Activated CD8-positive, alpha-beta memory T cell treated with anti-CD3 and anti-CD28 coated beads for 36 hours (primary cell): ENCODE data around the gene METAP2. TPM values are rescaled to one million over a fixed set of nuclear protein-coding genes. Genes with fewer than 3 reads are reported as not detected.
"Not testable (repeated sequence)": the region's sequence is repeated elsewhere in the genome, so short reads cannot be mapped to it uniquely, and the experiment has no call there.

Source experiments
- CTCF ChIA-PET: fragments of 350-600 bp; sonication (Branson Sonifier 250); formaldehyde crosslinking; loops from one replicate; lab custom pipeline; 2021; ENCODE audit warnings: antibody characterized with exemption; lab: Charles Lee
- POLR2A ChIA-PET: fragments of 350-600 bp; sonication (Branson Sonifier 250); formaldehyde crosslinking; loops from one replicate; lab custom pipeline; 2021; ENCODE audit warnings: antibody characterized with exemption; lab: Charles Lee
- total RNA-seq, 2 experiments: library from RNA; stranded (reverse); gene quantifications; one replicate each; pipeline ENCODE4 v1.2.3, GENCODE V29; 2021

METAP2 gene
- total RNA-seq, result 100 to 1,000 TPM; 117 to 122 TPM

DNA sequence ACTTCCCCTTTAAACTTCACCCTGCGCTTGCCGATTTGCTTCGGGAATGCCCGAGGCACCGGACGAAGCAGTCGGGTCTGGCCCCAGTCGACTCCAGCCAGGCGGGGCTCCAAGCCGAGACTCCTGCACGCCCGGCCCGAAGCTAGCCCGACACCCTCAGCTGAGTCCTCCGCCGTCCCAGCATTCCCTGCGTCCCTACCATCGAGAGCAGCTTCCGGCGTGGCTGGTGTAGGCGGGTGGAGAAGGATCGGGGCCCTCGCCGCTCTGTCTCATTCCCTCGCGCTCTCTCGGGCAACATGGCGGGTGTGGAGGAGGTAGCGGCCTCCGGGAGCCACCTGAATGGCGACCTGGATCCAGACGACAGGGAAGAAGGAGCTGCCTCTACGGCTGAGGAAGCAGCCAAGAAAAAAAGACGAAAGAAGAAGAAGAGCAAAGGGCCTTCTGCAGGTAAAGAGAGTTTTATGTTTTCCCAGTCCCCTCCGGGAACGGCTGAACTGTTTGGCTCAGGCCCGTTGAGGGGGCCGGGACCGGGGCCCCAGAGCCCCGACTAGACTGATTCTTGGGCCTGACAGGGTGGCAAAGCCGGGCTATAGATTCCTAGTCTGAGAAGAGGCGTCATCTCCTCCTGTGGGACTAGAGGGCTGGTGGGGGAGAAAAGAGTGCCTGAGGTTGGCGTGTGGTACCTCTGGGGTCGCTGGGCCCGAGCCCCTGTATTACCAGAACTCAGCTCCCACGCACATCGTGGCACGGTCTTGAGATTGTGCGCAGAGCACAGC is at the start of gene METAP2:
Gene METAP2, plus strand, starts transcription at position 269 of the 776 bp plus-strand sequence. Its CDS starts 28 bp downstream, at position 297.
- ChIA-PET POLR2A (interaction anchor here (0.6 to 1.6 kb wide), 8 partner anchors 26 to 561 kb away, joined by 3 to 9 read pairs (median 4); partner anchors contain the start of genes FGD6, LTA4H and VEZT), CTCF (interaction anchor here (1.0 to 1.6 kb wide), 4 partner anchors 60 to 471 kb away, joined by 3 to 4 read pairs (median 4); partner anchors contain the start of genes FGD6, NDUFA12, NR2C1 and VEZT)

DNA sequence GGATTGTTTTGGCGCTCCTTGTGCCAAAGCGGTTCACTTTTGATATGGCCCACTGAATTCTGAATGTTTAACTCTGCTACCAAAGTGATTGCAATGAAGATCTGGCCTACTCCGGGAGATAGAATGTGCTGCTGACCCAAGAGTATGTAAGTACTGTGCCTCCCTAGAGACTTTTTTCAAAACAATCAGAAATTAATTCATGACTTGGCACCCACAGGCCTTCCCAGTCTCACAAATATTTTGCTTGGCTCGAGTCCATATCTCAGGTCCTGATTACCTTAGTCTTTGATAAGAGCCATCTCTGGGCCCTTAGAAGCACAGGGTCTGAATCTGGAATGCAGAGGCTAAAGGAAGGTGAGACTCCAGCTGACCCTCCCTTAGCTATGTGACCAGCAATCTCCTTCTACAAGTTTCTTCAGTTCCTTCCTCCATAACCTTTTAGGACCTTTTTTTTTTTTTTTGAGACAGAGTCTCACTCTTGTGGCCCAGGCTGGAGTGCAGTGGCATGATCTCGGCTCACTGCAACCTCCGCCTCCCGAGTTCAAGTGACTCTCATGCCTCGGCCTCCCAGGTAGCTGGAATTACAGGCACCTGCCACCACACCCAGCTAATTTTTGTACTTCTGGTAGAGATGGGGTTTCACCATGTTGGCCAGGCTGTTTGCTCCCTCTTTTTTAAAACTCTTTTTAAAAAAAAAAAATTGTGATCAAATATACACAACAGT is 49.5 kb upstream of the METAP2 start:
- CTCF ChIA-PET, result no interaction called here
- POLR2A ChIA-PET, result no interaction called here

DNA sequence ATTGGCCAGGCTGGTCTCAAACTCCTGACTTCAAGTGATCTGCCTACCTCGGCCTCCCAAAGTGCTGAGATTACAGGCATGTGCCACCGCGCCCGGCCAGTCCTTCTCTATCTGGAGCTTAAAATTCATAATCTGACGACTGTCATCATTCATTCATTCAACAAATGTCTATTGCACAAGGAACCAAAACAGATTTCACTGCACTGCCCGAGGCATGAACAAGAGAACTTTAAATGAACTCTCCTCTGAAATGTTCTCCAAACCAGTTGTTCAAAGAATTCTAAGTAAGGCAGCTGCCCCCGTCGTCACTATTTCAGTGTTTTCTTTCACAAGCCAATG is 44.8 kb upstream of the METAP2 start:
- CTCF ChIA-PET, result no interaction called here
- POLR2A ChIA-PET, result no interaction called here

DNA sequence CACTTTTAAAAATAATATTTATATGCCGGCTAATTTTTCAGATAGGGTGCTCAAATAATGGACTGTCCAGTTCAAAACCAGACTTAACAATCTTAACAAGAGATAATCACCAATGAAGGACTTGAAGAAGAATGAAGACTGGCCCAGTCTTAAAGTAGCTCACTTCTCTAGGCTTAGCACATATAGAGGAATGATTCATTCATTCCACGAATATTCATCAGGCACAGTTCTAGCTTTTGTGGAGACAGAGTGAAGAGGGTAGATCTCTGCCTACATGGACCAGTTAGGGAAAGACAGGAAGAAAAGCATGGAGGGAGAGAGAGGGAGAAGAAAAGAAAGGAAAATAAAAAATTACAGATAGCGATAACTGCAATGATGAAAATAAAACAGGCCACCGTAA is 42.8 kb upstream of the METAP2 start:
- POLR2A ChIA-PET, result no interaction called here
- CTCF ChIA-PET, result no interaction called here

DNA sequence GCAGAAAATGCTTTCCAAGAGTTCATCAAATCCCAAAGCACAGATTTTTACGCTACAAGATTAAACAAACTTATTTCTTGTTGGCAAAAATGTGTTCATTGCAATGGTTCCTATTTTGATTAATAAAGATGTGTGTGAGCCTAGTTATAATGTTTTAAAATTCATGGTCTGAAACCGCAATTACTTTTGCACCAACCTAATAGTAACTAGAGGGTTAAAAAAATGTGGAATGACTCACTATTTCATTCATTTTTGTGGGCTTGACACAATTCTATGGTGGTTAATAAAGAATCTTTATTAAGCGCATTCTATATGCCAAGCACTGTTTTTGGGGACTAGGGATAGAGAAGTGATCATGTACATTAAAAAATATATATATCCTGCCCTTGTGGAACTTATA is 38.6 kb upstream of the METAP2 start:
- POLR2A ChIA-PET, result no interaction called here
- CTCF ChIA-PET, result no interaction called here

DNA sequence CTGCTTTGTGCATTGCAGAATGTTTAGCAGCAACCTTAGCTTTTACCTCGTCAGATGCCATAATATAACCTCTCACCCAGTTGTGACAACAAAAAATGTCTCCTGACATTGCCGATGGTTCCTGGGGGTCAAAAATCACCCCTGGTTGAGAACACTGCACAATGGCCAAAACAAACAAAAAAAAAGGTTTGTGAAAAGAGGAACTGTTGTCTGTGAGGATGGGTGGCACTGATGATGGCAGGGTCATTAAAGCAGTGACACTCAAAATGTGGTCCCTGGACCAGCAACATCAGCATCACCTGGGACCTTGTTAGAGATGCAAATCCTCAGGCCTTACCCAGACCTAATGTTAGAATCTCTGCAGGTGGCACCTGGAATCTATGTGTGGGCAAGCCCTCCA is 36.4 kb upstream of the METAP2 start:
- ChIA-PET POLR2A (no interaction called here), CTCF (no interaction called here)

DNA sequence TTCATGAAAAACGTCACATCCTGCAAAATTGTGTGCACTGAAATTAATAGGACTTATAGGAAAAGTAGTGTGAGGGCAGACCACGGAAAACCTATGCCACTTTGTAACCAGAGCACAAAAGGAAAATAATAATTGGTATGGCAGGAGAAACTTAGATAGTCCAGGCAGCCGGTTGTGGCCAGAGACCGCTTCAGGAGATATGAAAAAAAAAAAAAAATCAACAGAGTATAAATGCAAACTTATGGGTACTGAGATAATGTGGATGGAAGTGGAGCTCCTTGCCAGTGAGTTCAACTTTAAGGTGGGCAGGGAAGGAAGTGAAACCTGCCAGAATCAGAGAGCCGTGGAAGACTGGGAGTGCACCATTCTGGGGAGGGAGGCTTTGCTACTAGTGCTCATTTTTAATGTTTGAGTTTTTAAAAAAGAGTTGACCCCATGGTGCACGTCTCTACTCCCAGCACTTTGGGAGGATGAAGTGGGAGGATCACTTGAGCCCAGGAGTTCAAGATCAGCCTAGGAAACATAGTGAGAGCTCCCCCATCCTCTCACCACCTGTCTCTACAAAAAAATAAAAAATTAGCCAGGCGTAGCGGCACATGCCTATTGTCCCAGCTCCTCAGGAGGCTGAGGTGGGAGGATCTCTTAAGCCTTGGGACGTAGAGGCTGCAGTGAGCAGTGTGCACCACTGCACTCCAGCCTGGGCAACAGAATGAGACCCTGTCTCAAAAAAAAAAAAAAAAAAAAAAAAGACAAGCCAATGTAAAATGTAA is 34.3 kb upstream of the METAP2 start:
- POLR2A ChIA-PET, result no interaction called here
- CTCF ChIA-PET, result no interaction called here

DNA sequence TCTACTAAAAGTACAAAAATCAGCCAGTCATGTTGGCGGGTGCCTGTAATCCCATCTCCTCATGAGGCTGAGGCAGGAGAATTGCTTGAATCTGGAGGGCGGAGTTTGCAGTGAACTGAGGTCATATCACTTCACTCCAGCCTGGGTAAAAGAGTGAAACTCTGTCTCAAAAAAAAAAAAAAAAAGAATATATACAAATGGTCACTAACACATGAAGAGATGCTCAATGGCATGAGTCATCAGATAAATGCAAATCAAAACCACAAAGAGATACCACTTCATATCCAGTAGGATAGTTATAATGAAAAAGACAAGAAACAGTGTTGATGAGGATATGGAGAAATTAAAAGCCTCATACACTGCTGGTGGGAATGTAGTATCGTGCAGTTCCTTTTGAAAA is 33.6 kb upstream of the METAP2 start:
- ChIA-PET CTCF (no interaction called here), POLR2A (no interaction called here)

DNA sequence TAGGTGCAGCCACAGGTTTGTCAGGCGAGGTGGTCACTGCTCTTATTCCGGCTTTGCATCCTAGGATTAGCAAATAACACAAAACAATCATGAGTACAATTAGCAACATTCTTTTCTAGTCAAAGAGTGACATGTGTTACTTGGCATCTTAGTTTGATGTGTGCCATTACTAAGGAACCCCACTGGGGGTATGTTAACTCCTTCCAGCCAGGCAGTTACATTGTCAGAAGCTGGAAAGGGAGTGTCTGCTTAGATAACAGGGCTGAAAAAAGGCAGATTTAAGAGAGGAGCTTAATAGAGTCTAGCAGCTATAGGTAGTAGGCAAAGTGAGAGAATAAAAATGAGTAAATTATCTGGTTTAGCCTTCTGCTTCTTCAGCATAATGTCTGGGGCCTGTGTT is 30.5 kb upstream of the METAP2 start:
- ChIA-PET CTCF (no interaction called here), POLR2A (no interaction called here)

DNA sequence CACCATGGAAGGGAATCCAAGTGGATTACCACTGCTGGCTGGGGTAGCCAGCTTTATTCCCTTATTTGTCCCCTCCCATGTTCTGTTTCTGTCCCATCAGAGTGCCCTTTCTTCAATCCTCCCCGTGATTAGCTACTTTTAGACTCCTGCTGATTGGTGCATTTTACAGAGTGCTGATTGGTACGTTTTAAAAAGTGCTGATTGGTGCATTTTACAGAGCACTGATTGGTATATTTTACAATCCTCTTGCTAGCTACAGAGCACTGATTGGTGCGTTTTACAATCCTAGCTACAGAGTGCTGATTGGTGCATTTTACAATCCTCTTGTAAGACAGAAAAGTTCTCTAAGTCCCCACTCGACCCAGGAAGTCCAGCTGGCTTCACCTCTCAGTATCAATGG is 28.9 kb upstream of the METAP2 start:
- CTCF ChIA-PET, POLR2A ChIA-PET: not testable (repeated sequence)

DNA sequence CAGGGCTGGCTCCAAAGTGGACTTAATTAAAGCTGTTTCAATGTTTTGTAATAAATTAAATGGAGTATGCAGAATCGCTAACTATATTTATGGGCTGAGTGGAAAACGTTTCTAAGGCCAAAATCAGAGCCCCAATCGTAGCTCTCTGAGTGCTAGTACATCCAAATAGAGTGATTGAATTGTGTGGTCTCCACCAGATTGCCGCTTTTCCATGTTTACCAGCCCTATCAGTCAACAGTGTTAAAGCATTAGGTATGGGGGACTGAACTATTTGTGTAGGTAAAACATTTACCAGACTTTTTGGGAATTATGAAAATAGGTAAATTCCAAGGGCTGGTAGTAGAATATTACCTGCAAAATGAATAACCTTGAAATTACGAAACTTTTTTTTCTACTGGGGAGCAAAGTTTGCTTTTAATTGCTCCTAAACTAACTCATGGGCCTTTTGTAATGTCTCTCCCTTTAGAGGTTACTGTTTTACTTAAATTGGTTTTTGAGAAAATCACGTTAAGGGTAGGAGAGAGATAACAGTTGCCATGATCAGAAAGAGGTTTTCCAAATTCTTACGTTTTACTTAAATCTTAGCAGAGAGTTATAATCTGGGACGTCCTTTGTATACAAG is 28.0 kb upstream of the METAP2 start:
- ChIA-PET POLR2A (no interaction called here), CTCF (no interaction called here)

DNA sequence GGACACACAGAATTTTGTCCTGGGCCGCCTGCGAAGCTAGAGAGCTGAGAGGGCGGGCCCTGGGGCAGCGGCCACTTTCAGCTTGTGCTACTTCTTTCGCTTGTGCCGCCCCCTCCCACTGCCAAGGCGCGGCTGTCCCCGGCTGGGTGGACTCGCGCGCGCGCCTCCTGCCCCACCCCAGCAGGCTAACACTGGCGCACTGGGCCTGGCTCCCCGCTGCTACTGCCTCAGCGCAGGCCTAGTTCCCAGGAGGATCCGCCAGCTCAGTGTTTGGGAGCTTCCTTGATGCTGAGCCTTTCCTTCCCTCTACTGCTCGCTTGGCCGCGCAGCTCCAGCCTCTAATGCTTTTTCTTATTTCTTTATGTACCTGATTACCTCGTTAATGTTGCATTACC is 27.4 kb upstream of the METAP2 start:
- POLR2A ChIA-PET, result no interaction called here
- CTCF ChIA-PET, result no interaction called here

DNA sequence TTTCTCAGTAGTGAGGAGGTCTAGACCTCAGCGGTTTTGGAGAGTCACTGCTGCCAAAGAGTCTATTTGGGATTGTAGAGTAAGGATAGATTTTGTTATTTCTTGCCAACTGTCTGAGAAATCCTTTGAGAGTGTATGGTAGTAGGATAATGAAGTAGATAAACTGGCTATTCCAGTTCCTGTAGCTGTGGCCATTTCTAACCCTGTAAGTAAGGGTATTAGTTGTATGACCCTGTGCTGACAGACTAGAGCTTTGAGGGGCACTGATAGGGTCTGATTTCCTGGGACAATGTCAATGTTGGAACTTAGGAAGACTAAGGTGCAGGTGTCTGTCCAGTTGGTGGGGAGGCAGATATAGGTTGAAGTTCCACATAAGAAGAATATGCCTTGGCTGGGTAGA is 24.3 kb upstream of the METAP2 start:
- POLR2A ChIA-PET, CTCF ChIA-PET: not testable (repeated sequence)

DNA sequence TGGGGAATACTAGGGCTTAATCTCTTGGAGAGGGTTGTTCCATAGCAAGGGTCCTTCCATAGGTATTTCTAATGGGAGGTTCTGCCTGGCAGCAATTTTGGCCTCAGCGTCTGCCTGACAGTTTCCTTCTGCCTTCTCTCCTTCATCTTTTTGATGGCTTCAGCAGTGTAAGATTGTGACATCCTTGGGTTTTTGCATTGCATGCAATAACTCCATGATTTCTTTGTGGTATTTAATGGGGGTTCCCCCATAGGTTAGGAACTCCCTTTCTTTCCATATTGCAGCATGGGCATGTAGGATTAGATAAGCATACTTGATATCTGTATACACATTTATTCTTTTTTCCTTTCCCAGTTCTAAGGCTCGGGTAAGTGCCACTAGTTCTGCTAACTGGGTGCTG is 21.5 kb upstream of the METAP2 start:
- CTCF ChIA-PET, POLR2A ChIA-PET: not testable (repeated sequence)

DNA sequence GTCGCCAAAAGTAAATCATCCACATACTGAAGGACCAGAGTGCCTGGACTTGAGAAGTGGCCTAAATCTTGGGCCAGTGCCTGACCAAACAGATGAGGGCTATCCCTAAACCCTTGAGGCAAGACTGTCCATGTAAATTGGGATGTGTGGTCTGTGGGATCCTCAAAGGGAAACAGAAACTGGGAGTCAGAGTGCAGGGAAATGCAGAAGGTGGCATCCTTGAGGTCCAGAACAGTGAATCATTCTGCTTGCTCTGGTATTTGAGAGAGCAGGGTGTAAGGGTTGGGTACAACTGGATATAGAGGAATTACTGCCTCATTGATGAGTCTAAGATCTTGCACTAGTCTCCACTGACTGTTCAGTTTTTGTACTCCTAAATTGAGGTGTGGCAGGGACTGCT is 20.1 kb upstream of the METAP2 start:
- CTCF ChIA-PET, POLR2A ChIA-PET: not testable (repeated sequence)

DNA sequence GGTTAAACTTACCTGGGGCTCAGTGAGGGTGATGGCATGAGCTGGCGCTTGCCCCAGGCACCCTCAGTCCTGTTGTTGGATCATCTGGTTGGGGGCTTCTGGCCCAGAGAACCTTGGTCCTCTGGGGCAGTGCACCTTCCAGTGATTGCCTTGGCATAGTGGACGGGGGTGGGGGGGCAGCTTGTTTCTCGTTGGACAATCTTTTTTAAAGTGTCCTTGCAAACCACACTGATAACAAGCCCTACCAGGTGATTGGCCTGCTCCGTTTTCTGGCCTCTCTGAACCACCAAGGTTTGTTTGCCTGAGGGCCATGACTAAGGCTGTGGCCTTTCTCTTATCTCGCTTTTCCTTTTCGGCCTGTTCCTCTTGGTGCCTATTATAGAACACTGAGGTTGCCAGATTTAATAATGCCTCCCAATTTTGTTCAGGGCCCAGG is 19.2 kb upstream of the METAP2 start:
- CTCF ChIA-PET, POLR2A ChIA-PET: not testable (repeated sequence)

DNA sequence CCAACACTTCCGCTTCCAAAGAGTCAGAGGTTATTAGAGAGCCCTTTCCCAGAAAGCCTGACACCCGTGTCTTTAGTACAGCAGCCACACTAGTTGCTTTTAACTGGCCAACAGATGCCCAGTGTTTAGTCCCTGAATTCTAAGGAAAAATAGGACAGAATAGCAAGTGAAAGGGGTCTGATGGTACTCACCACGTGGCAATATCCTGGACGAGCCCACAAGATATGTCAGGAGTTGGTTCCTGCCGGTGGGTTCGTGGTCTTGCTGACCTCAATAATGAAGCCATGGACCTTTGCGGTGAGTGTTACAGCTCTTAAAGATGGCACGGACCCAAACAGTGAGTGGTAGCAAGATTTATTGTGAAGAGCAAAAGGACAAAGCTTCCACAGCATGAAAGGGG is 16.3 kb upstream of the METAP2 start:
- CTCF ChIA-PET, POLR2A ChIA-PET: not testable (repeated sequence)

DNA sequence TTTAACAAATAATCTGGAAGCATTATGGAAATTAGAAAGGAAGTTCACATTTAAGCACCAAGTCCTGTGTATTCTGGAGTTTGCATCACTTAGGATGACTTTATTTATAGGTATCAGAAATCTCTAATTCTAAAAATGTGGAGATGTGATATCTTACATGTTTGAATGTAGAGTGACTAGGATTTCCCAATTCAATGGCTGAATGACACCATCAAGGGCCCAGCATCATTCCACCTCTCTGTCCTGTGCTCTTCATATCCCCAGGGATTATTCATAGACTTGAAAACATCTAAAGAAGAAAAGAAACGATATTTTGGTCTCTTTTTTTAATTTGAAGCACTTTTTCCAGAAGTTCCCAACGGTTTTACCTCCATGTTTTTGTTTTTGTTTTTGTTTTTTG is 15.2 kb upstream of the METAP2 start:
- POLR2A ChIA-PET, result no interaction called here

DNA sequence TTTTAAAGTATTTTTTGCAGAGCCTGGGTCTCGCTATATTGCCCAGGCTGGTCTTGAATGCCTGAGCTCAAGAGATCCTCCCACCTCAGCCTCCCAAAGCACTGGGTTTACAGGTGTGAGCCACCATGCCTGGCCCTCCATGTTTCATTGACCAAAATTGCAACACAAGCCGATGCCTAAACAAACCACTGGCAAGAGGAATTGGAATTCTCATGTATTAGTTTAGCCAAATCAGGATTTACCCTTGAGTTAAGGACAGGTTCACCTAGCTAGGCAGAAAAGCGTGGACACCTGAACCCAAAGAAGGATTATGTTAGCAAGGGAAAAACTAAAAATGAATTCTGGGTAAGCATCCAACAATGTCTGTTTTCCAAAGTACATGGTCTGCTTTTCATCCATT is 14.6 kb upstream of the METAP2 start:
- ChIA-PET CTCF (no interaction called here), POLR2A (no interaction called here)

More for the DNA sequence above, 15.2 kb upstream of the METAP2 start:
- CTCF ChIA-PET, result no interaction called here

DNA sequence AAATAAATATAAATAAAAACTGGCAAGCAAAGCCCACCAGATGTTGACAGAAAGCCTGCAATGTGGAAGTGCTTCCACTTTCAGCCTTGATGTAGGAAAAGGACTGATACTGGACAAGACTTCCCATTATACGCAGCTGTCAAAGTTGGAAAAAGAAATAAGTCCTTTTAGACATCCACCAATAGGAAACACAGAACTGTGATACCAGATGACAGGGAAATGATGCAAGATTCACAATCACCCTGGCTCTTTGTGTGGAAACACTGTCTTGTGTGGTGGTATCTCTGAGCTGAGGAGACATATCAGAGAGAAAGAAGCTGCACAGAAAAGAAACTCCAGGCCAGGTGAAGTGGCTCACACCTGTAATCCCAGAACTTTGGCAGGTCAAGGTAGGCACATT is 13.8 kb upstream of the METAP2 start:
- ChIA-PET CTCF (interaction anchor here (1.2 kb wide), 1 partner anchor 343 kb away, joined by 3 read pairs; no protein-coding TSS in a partner anchor), POLR2A (no interaction called here)
